OCI-LY7 (cell line): ENCODE data around the gene CFDP1. TPM values are rescaled to one million over a fixed set of nuclear protein-coding genes. Genes with fewer than 3 reads are reported as not detected.
A peak's percentile ranks its signal among the peaks of the same experiment; 100 is the strongest.

ENCODE experiments used
- BruUV-seq: library from RNA; stranded (reverse); fragments of 400-500 nt; replicated peaks from 2 replicates; lab custom pipeline; 2021; lab: Mats Ljungman, UMichigan
- CTCF ChIA-PET: fragments of 300-600 bp; sonication (Branson Sonifier 250); formaldehyde crosslinking; loops from one replicate; lab custom pipeline; 2022; ENCODE audit warnings: antibody characterized with exemption; ENCODE audit not compliant: unreplicated experiment; lab: Charles Lee
- POLR2A ChIA-PET: fragments of 300-600 bp; sonication (Branson Sonifier 250); formaldehyde crosslinking; loops from one replicate; lab custom pipeline; 2022; ENCODE audit warnings: antibody characterized with exemption; lab: Charles Lee
- DNase-seq: peaks from one replicate; pipeline ENCODE4 v3.0.0-alpha.2; 2015; ENCODE audit warnings: low spot score
- H2AFZ ChIP-seq: fragments of 200-600 bp; sonication (generic), shearing (Covaris generic); 2 replicates; pipeline ENCODE4 v1.6.1; 2014; ENCODE audit warnings: mild to moderate bottlenecking, antibody characterized with exemption, low read length, moderate library complexity
- H3K27ac ChIP-seq: fragments of 200-600 bp; sonication (generic); 2 replicates; pipeline ENCODE4 v1.5.1; 2014; ENCODE audit warnings: mixed run types, low read depth, mild to moderate bottlenecking, moderate library complexity, low read length, inconsistent platforms; ENCODE audit not compliant: poor library complexity, severe bottlenecking
- H3K36me3 ChIP-seq: fragments of 200-600 bp; sonication (generic); 2 replicates; pipeline ENCODE4 v1.6.1; 2014; ENCODE audit warnings: mild to moderate bottlenecking, antibody characterized with exemption, low read length, moderate library complexity, mixed read lengths; ENCODE audit not compliant: insufficient read depth
- H3K4me1 ChIP-seq: fragments of 200-600 bp; sonication (generic); 2 replicates; pipeline ENCODE4 v1.5.1; 2014; ENCODE audit warnings: mild to moderate bottlenecking, low read length; ENCODE audit not compliant: insufficient read depth, poor library complexity, severe bottlenecking
- H3K4me2 ChIP-seq: fragments of 200-600 bp; sonication (generic); 2 replicates; pipeline ENCODE4 v1.6.1; 2014; ENCODE audit warnings: mild to moderate bottlenecking, low read length
- H3K4me3 ChIP-seq: fragments of 200-600 bp; sonication (generic); 2 replicates; pipeline ENCODE4 v1.5.1; 2014; ENCODE audit warnings: mild to moderate bottlenecking, low read depth, low read length; ENCODE audit not compliant: poor library complexity, severe bottlenecking
- H3K79me2 ChIP-seq: fragments of 200-600 bp; sonication (generic); 2 replicates; pipeline ENCODE4 v1.6.1; 2016; ENCODE audit warnings: low read depth, mild to moderate bottlenecking, low read length, moderate library complexity, mixed read lengths; ENCODE audit not compliant: insufficient read depth
- H3K9me2 ChIP-seq: fragments of 200-600 bp; sonication (generic); 2 replicates; pipeline ENCODE4 v1.6.1; 2016; ENCODE audit warnings: mild to moderate bottlenecking, low read length, mixed read lengths; ENCODE audit not compliant: insufficient read depth
- H3K9me3 ChIP-seq: fragments of 200-600 bp; sonication (generic); 2 replicates; pipeline ENCODE4 v1.6.1; 2014; ENCODE audit warnings: mild to moderate bottlenecking, mixed run types, low read length, mixed read lengths
- H4K20me1 ChIP-seq: fragments of 200-600 bp; sonication (generic); 2 replicates; pipeline ENCODE4 v1.6.1; 2014; ENCODE audit warnings: mild to moderate bottlenecking, antibody characterized with exemption, low read length, moderate library complexity, mixed read lengths; ENCODE audit not compliant: insufficient read depth
- EZH2phosphoT487 ChIP-seq: fragments of 200-600 bp; sonication (generic); IDR thresholded peaks from 2 replicates; pipeline ENCODE4 v1.6.1; 2018; ENCODE audit warnings: low read depth, borderline replicate concordance, mild to moderate bottlenecking, mixed run types, antibody characterized with exemption, low read length, moderate library complexity, mixed read lengths
- intact Hi-C: fragments of 100-400 bp; cut with micrococcal nuclease; formaldehyde crosslinking; loops from one replicate; pipeline ENCODE4 v1.10.0; 2022; ENCODE audit not compliant: unreplicated experiment
- total RNA-seq, 2 experiments: library from RNA; depleted of rRNA in 1 of 2; stranded (reverse); fragments of >200 nt in 1 of 2; shearing (Covaris generic) in 1 of 2; gene quantifications; 2 replicates each; pipeline ENCODE4 v1.2.3, GENCODE V29; 2014 to 2022
- TF ChIP-seq, protein P1 (sequence below): fragments of 200-600 bp; sonication (generic); conservative IDR thresholded peaks from 2 replicates; pipeline ENCODE4 v1.5.1; 2014; ENCODE audit warnings: mild to moderate bottlenecking, antibody characterized with exemption, low read length, moderate library complexity, mixed read lengths

CFDP1 gene
- total RNA-seq, 2 experiments from 2014 or later = 30.0 to 57.6 TPM

DNA sequence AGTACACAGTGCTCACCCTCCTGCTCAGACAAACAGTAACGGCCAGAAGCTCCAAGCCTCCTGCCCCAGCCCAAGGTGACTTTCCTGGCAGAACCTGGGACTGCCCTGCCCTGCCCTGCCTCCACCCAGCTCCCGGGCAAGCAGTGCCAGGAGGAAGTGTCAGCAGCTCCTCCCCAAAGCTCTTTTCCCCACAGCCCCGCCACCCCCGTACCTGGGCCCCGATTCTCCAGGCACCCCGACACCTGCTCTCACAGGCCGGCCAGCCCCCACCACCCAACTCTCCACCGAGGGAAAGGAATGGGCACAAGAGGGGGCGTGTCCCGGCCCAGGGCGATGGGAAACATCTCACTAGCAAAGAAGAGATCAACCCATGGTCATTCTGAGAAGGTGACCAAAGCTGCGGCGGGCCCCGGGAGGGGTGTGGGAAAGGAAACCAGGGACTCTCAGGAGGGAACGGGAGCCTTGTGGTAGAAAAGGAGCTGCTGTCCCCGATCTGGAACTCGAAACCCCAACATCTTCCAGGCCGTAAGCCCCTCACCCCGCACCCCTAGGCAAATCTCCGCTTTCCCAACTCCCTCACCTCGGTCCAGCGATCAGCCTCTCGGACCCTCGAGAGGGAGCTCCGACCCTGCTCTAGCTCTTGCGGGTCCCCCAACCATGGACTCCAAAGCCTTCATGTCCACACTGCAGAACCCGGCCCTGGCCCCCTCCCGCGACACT, 183.1 kb downstream of the CFDP1 start:
- H3K36me3 ChIP-seq = no peaks in the 10 kb centered on the region
- H3K27ac ChIP-seq = no peak overlapping the region
- no peaks in the 10 kb centered on the region for H3K9me2 ChIP-seq
- peak overlapping the region; percentile 67 for H3K4me2 ChIP-seq
- TF ChIP-seq, protein P1, sequence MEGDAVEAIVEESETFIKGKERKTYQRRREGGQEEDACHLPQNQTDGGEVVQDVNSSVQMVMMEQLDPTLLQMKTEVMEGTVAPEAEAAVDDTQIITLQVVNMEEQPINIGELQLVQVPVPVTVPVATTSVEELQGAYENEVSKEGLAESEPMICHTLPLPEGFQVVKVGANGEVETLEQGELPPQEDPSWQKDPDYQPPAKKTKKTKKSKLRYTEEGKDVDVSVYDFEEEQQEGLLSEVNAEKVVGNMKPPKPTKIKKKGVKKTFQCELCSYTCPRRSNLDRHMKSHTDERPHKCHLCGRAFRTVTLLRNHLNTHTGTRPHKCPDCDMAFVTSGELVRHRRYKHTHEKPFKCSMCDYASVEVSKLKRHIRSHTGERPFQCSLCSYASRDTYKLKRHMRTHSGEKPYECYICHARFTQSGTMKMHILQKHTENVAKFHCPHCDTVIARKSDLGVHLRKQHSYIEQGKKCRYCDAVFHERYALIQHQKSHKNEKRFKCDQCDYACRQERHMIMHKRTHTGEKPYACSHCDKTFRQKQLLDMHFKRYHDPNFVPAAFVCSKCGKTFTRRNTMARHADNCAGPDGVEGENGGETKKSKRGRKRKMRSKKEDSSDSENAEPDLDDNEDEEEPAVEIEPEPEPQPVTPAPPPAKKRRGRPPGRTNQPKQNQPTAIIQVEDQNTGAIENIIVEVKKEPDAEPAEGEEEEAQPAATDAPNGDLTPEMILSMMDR = no peak
- no peak for TF ChIP-seq EZH2phosphoT487
- no peaks in the 10 kb centered on the region for H4K20me1 ChIP-seq
- DNase-seq = no peak
- H3K4me1 ChIP-seq = peaks cover 15% of the 10 kb centered on the region
- no peak overlapping the region for H2AFZ ChIP-seq
- no TSS peak for BruUV-seq
- intact Hi-C loops = no loop called here
- POLR2A ChIA-PET = interaction anchor here (1.2 kb wide), 1 partner anchor 132 kb away, joined by 3 read pairs; no protein-coding TSS in a partner anchor
- CTCF ChIA-PET = interaction anchor here (1.0 to 1.2 kb wide), 3 partner anchors 16 to 215 kb away, joined by 3 read pairs; no protein-coding TSS in a partner anchor
- H3K9me3 ChIP-seq = no peaks in the 10 kb centered on the region
- H3K79me2 ChIP-seq = no peaks in the 10 kb centered on the region
- peak overlapping the region; percentile 81 for H3K4me3 ChIP-seq

DNA sequence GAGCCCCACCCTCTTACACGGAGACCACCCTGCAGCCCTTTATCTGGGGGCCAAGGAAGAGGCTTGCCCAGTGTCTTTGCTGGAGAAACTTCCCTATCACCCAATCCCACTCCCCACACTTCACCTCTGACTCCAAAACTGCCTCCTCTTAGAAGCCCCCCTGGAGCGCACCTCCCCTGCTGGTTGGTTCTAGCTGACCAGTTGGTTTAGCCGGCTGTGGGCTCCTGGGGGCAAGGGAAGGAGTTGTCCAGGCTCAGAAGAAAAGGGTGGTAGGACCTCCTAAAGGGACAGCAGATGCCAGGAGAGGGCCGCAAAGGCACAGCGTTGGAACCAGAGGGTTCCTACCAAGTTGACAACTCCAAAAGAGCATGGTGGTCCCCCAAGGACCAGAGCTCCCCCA, 183.9 kb downstream of the CFDP1 start:
- Histone ChIP-seq H4K20me1 (no peaks in the 10 kb centered on the region), H3K27ac (no peak overlapping the region), H3K9me3 (no peaks in the 10 kb centered on the region), H3K4me3 (no peak overlapping the region), H3K79me2 (no peaks in the 10 kb centered on the region), H3K4me2 (no peak overlapping the region), H3K9me2 (no peaks in the 10 kb centered on the region), H3K36me3 (no peaks in the 10 kb centered on the region), H3K4me1 (peaks cover 24% of the 10 kb centered on the region), H2AFZ (no peak overlapping the region)
- BruUV-seq = no TSS peak
- no peak for TF ChIP-seq EZH2phosphoT487
- TF ChIP-seq, protein P1 = no peak
- intact Hi-C loops = no loop called here
- POLR2A ChIA-PET = interaction anchor here (1.2 kb wide), 1 partner anchor 133 kb away, joined by 3 read pairs; no protein-coding TSS in a partner anchor
- CTCF ChIA-PET = interaction anchor here (1.2 kb wide), 1 partner anchor 53 kb away, joined by 3 read pairs; no protein-coding TSS in a partner anchor
- DNase-seq = no peak
